GM12864 (cell line): Measurements from ENCODE around the gene CASZ1.

Experiments
- DNase-seq: peaks from one replicate; pipeline ENCODE4 v3.0.0-alpha.2; 2011; ENCODE audit warnings: low read depth
- H3K4me3 ChIP-seq: 2 replicates; pipeline ENCODE4 v1.5.1; 2011; ENCODE audit warnings: mild to moderate bottlenecking, low read depth, low read length, control low read depth
- TF ChIP-seq, protein P1 (sequence below): IDR thresholded peaks from 2 replicates; pipeline ENCODE4 v1.5.1; 2011; ENCODE audit warnings: low read depth, mild to moderate bottlenecking, moderate library complexity, low read length, control low read depth, inconsistent platforms; ENCODE audit errors: missing control alignments

Gene CASZ1

DNA sequence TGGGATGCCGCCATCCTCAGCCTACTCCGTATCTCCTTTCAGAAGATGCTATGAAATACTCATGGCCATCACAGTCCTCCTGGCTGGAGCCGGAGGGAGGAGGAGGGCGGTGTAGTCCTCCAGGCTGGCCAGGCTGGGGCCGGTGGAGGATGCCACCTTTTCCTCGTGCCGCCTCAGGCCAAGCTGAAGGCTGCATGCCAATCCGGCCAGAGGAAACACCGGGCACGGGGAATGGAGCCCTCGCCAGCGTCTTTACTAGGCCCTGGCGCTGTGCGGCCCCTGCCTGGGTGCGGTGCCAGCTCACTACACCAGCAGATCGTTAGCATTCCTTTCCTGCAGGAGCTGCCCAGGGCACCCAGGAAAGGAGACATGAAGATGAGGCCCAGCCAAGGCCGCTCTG is 70.1 kb downstream of the CASZ1 start:
- TF ChIP-seq, protein P1, sequence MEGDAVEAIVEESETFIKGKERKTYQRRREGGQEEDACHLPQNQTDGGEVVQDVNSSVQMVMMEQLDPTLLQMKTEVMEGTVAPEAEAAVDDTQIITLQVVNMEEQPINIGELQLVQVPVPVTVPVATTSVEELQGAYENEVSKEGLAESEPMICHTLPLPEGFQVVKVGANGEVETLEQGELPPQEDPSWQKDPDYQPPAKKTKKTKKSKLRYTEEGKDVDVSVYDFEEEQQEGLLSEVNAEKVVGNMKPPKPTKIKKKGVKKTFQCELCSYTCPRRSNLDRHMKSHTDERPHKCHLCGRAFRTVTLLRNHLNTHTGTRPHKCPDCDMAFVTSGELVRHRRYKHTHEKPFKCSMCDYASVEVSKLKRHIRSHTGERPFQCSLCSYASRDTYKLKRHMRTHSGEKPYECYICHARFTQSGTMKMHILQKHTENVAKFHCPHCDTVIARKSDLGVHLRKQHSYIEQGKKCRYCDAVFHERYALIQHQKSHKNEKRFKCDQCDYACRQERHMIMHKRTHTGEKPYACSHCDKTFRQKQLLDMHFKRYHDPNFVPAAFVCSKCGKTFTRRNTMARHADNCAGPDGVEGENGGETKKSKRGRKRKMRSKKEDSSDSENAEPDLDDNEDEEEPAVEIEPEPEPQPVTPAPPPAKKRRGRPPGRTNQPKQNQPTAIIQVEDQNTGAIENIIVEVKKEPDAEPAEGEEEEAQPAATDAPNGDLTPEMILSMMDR, result no peak
- no peak for DNase-seq

DNA sequence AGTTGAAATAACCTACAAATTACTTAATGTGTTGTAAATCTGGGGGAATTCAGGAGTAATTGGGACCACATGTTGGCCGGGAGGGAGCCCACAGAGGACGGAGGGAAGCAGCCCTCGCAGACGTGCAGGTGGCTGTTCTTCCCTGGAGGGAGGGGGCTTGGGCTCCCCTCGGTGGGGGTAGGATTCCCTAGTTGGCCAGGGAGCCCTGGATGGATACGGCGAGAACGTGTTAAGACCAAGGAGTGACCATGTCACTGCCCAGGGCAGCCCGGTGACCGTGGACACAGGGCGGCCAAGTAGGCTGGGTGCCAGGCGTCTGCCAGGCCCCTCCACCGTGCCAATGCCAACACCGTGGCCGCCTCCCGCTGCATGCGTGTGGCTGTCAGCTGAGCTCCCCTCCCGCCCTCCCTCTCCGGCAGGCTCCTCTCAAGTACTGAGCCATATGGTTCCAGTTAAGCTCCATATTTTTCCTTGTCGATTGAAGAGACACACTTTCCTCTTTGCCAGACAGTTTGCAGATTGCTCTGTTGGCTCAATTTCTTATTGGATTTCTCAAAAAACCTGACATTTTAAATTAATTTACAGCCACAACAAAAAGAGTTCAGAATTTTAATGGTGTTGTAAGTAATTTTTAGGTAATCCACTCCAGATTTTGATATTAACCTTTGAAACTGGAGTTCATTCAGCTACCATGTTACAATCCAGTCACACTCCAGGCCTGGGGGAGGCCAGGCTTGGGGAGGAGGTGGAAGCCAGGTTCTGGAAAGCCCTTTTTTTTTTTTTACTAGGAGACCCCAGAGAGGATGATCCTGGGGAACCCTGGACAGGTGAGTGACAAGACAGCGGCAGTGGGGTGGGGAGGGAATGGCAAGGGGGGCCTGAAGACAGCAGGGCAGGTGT is 71.2 kb downstream of the CASZ1 start:
- DNase-seq, result no peak
- TF ChIP-seq, protein P1, result no peak
- no peak overlapping the region for H3K4me3 ChIP-seq

More for the DNA sequence above, 70.1 kb downstream of the CASZ1 start:
- H3K4me3 ChIP-seq, result no peak overlapping the region

DNA sequence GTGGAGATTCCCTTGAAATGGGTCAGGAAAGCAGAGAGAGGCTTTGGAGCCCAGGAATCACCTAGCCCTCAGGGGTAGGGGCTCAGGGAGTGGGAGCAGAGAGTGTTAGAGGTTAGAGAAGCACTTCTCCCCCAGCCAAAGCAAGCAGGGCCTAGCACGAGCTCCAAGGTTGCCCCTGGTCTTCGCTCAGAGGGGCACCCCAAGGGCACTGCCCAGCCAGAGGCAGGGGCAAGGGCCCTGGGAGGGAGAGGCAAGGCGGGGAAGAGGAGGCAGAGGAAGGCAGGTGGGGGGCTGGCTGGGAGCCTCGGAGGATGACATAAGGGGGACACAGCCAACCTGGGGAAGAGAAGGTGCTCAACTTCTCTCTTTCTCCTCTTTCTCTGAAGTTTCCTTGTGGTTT is 71.9 kb downstream of the CASZ1 start:
- DNase-seq, result no peak
- H3K4me3 ChIP-seq, result no peak overlapping the region
- TF ChIP-seq, protein P1, result no peak

DNA sequence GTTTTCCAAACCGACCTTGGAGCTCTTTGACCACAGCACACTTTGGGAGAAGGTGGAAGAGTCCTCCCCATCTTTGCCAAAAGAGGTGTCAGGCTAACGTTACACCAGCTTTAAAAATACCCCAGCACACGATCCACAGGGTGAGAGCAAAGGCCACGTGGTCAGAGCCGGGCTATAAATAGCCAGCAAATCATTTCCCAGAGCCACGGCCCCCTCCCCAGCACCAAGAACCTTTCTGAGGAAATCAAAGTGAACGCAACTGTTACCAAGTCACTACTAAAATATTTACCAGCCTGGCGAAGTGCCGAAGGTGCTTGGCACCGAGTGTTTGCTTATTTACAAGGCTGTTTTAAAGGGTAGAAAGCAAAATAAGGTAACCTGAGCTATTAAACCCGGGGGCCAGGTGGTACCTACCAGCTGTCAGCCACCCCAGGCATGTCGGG is 72.4 kb downstream of the CASZ1 start:
- no peak for DNase-seq
- no peak overlapping the region for H3K4me3 ChIP-seq
- TF ChIP-seq, protein P1, result no peak

DNA sequence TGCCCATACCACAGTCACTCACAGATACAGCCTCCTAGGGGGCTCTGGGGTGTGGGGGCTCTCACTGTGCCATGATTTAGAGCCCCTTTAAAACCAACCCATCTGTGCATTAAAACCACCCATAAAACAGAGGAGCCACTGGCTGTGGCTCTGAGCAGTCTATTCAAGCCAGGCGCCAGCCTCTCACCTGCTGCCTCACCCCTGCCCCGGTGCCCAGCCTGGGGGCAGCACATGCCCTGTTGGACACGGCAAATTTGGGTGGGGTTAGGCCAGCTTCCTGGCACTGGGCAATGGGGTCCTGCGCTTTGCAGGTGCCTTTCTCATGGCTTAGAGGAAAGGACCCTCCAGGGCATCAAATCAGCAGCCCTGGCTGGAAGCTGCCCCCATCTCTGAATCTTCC is 73.1 kb downstream of the CASZ1 start:
- DNase-seq, result no peak
- H3K4me3 ChIP-seq, result no peak overlapping the region
- TF ChIP-seq, protein P1, result no peak

DNA sequence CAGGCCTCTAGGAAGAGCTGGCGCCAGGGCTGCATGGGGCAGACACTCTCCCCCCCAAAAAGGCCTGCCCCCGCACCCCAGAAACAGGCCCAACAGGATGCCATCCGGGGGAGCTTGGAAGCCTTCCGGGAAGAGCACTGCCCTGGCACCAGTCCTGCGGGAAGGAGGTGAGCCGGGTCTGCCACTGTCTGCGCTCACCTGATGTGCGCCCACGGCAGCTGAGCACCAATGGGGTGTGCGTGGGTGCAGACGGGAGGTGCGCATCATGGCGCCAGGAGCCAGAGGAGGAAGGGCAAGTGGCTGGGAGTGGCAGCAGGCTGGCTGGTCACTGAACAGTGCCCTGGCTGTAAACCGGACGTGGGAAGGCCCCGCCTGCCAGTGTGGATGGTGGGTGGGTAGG is 73.6 kb downstream of the CASZ1 start:
- no peak overlapping the region for H3K4me3 ChIP-seq
- TF ChIP-seq, protein P1, result no peak
- no peak for DNase-seq
